ENCODE measurements around the gene METRN.

METRN gene

GRCh38 chr16:725463-726187 lies 10.7 kb downstream of the METRN start:
- DNase-seq, result no peak

GRCh38 chr16:726188-726437 lies 11.2 kb downstream of the METRN start:
- no peak for DNase-seq

- peak in 1 of 2 experiments; percentile 33 for DNase-seq
Observed at GRCh38 chr16:726438-727290, 11.7 kb downstream of the METRN start, which contains the start of the genes CCDC78 and HAGHL. CCDC78 (minus strand) TSS chr16:726443; CDS start chr16:726367, 76 bp downstream. HAGHL (plus strand) TSS chr16:727106; CDS start chr16:727510, 404 bp downstream.

- no peak for DNase-seq
Observed at GRCh38 chr16:727291-727977, 12.5 kb downstream of the METRN start.

GRCh38 chr16:728131-728889 lies 13.4 kb downstream of the METRN start:
- DNase-seq, result peak; percentile 72 to 84

- no peak for DNase-seq
Observed at GRCh38 chr16:728890-729744, 14.2 kb downstream of the METRN start.

GRCh38 chr16:729768-730665 lies 15.1 kb downstream of the METRN start:
- DNase-seq, result no peak

GRCh38 chr16:730666-731509 lies 16.0 kb downstream of the METRN start:
- no peak for DNase-seq

GRCh38 chr16:732332-732731 lies 17.4 kb downstream of the METRN start:
- DNase-seq, result no peak

GRCh38 chr16:732936-733335 lies 18.0 kb downstream of the METRN start:
- DNase-seq, result no peak

GRCh38 chr16:733382-734207 lies 18.7 kb downstream of the METRN start:
- no peak for DNase-seq

GRCh38 chr16:734208-734980 lies 19.5 kb downstream of the METRN start:
- DNase-seq, result no peak

- DNase-seq, result no peak
Observed at GRCh38 chr16:734981-735881, 20.3 kb downstream of the METRN start.

- DNase-seq, result no peak
Observed at GRCh38 chr16:735982-736453, 21.1 kb downstream of the METRN start.

GRCh38 chr16:736936-737481 lies 22.1 kb downstream of the METRN start:
- no peak for DNase-seq

Data from NCI-H2081 (cell line).